AG04450 (cell line): ENCODE measurements around the gene ASIC3. TPM values are rescaled to one million over a fixed set of nuclear protein-coding genes. Genes with fewer than 3 reads are reported as not detected.

Experiments
- CTCF ChIA-PET: fragments of 300-600, 350-600 bp; formaldehyde crosslinking; extraction: SDS; loops from one replicate; lab custom pipeline; 2022; ENCODE audit warnings: antibody characterized with exemption, inconsistent platforms; lab: Charles Lee
- POLR2A ChIA-PET: fragments of 350-600 bp; formaldehyde crosslinking; extraction: SDS; loops from one replicate; lab custom pipeline; 2021; ENCODE audit warnings: antibody characterized with exemption, inconsistent platforms; lab: Yijun Ruan, JAX
- DNase-seq: peaks from one replicate; pipeline ENCODE4 v3.0.0-alpha.2; 2011; ENCODE audit warnings: low read depth, low spot score
- H3K27ac ChIP-seq: one replicate; pipeline ENCODE4 v1.5.1; 2012; ENCODE audit warnings: low read depth, low read length, control low read depth
- H3K27me3 ChIP-seq: one replicate; pipeline ENCODE4 v1.6.0; 2012; ENCODE audit warnings: low read length; ENCODE audit not compliant: control insufficient read depth, insufficient read depth
- H3K4me3 ChIP-seq: 2 replicates; pipeline ENCODE4 v1.5.1; 2011; ENCODE audit warnings: mild to moderate bottlenecking, low read depth, low read length, control low read depth
- H3K9me3 ChIP-seq: 2 replicates; pipeline ENCODE4 v1.5.1; 2012; ENCODE audit warnings: low read length; ENCODE audit not compliant: control insufficient read depth, insufficient read depth
- CTCF ChIP-seq: IDR thresholded peaks from 2 replicates; pipeline ENCODE4 v1.5.1; 2011; ENCODE audit warnings: low read depth, low read length, control low read depth, inconsistent platforms
- polyA plus RNA-seq: library from polyadenylated mRNA; depleted of rRNA; stranded (reverse); fragments of >200 nt; gene quantifications from 2 replicates; pipeline ENCODE4 v1.2.3, GENCODE V29; 2011

ASIC3 gene
- polyA plus RNA-seq, 1 experiment: 0.07 TPM

DNA sequence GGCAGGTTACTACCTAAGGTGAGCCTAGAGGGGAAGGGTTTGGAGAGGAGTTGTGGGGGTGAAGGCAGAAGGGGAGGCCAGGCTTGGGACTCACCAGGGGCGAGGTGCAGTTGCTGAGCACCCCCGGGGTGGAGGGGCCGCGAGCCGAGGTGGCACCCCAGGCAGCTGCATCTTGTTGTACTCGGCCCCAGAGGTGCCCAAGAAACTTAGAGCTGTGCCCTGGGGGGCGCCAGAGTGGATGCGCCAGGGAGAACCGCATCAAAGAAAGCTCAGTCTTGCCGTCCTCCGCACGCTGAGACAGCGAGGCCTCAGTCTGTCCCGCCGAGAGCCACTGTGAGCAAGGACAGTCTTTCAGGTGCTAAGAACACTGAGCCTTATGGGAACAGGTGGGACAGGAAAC lies 31.4 kb upstream of the ASIC3 start:
- Histone ChIP-seq H3K27me3 (peaks cover 48% of the 10 kb centered on the region), H3K27ac (no peak overlapping the region), H3K4me3 (no peak overlapping the region), H3K9me3 (peaks cover 4% of the 10 kb centered on the region; the same call in 1 of the 2 replicates)
- no peak for TF ChIP-seq CTCF
- ChIA-PET CTCF (interaction anchor here (0.6 to 4.0 kb wide), 5 partner anchors 12 to 118 kb away, joined by 3 to 32 read pairs (median 5); no protein-coding TSS in a partner anchor), POLR2A (no interaction called here)
- DNase-seq: no peak

GRCh38 chr7:151017370-151017952 lies 30.9 kb upstream of the ASIC3 start:
- POLR2A ChIA-PET: interaction anchor here (1.3 kb wide), 1 partner anchor 11 kb away, joined by 4 read pairs; the partner anchor contains the start of gene ABCB8
- no peak for TF ChIP-seq CTCF
- no peak for DNase-seq

DNA sequence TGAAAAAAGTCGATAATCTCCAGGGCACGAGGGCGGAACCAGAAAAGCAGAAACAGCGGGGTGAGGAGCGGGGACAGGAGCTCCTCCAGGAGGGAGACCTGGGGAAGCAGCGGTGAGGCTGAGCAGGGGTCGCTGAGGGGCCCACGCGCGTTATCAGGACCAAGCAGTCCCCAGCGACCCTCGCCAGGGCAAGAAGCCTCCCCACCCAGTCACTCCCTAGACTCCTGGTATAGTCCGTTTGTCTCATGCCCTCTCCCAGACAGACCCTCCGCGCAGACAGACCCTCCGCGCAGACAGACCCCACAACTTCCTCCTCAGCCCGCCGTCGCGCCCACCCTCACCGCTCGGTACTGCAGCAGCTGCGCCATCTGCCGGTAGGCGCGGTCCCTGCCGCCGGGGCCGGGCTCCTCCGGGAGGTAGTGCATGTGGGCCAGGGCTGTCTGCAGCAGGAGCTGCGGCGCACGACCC lies 30.3 kb upstream of the ASIC3 start:
- POLR2A ChIA-PET: interaction anchor here (0.7 to 1.3 kb wide), 2 partner anchors 10 to 123 kb away, joined by 3 to 4 read pairs; partner anchors contain the start of gene ABCB8
- TF ChIP-seq CTCF: peak; percentile 90
- peak overlapping the region; percentile 40 for H3K4me3 ChIP-seq
- H3K27me3 ChIP-seq: peaks cover 49% of the 10 kb centered on the region
- DNase-seq: no peak
- CTCF ChIA-PET: interaction anchor here (0.5 to 4.0 kb wide), 37 partner anchors 8 to 273 kb away, joined by 3 to 32 read pairs (median 4); partner anchors contain the start of genes ABCB8 and CDK5
- H3K9me3 ChIP-seq: peaks cover 4% of the 10 kb centered on the region; the same call in 1 of the 2 replicates
- H3K27ac ChIP-seq: no peak overlapping the region

More at GRCh38 chr7:151017370-151017952, 30.9 kb upstream of the ASIC3 start:
- Histone ChIP-seq H3K27me3 (peaks cover 50% of the 10 kb centered on the region), H3K4me3 (no peak overlapping the region), H3K27ac (no peak overlapping the region), H3K9me3 (peaks cover 4% of the 10 kb centered on the region; the same call in 1 of the 2 replicates)
- CTCF ChIA-PET: interaction anchor here (0.7 to 4.0 kb wide), 19 partner anchors 7 to 274 kb away, joined by 3 to 32 read pairs (median 5); no protein-coding TSS in a partner anchor

DNA sequence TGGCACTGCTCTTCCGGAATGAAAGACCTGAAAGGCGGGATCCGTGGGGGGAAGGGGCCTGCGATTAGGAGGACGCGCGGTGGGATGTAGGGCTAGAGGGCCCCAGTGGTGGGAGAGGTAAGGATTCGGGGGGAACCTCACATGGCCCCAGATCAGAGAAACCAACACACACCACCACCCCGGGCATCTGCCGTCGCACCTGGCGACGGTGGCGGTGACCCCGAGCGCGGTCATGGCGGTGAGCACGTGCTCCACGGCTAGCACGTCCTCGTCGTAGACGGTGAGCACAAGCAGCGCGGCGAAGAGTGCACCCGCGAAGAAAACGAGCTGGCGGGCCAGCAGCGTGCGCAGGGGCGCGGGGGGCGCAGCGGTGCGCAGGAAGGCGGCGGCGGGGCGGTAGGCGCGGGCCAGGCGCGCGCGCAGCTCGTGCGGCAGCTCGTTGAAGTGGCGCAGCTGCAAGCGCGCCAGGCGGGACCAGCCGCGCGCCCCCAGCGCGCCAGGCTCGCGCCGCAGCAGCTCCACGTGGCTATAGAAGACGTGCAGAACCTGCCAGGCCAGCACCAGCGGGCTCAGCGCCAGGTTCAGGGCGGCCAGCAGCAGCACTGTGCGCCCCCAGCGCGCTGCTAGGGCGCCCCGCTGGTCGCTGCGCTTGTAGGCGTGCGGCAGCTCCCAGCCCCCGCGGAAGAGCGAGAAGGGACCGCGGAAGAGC lies 29.8 kb upstream of the ASIC3 start:
- Histone ChIP-seq H3K27ac (no peak overlapping the region), H3K4me3 (peak overlapping the region; percentile 40), H3K27me3 (peaks cover 51% of the 10 kb centered on the region), H3K9me3 (peaks cover 4% of the 10 kb centered on the region; the same call in 1 of the 2 replicates)
- ChIA-PET POLR2A (interaction anchor here (0.7 to 1.3 kb wide), 2 partner anchors 10 to 123 kb away, joined by 3 to 4 read pairs; partner anchors contain the start of gene ABCB8), CTCF (interaction anchor here (0.5 to 4.0 kb wide), 34 partner anchors 8 to 240 kb away, joined by 3 to 32 read pairs (median 4); partner anchors contain the start of genes ABCB8 and CDK5)
- no peak for DNase-seq
- TF ChIP-seq CTCF: no peak
